CD4-positive, CD25-positive, alpha-beta regulatory T cell (primary cell): Measurements from ENCODE around the gene FAM3B. TPM values are rescaled to one million over a fixed set of nuclear protein-coding genes. Genes with fewer than 3 reads are reported as not detected.

Experiments used
- ATAC-seq, 2 donors: fragments of 150-1000 bp; cut with Tn5 transposase; one replicate each; pipeline ENCODE4 v1.10.0; 2021; ENCODE audit warnings: low read depth in 2 of 2, moderate number of reproducible peaks in 2 of 2, moderate library complexity in 1 of 2
- DNase-seq, 3 donors: peaks; one replicate each; pipeline versions ENCODE4 v3.0.0 to v3.0.0-alpha.2; 2012 to 2022; ENCODE audit warnings: mixed read lengths in 1 of 3
- H3K27ac ChIP-seq: one replicate; pipeline ENCODE4 v1.7.0; 2013; ENCODE audit warnings: mild to moderate bottlenecking, low read length; ENCODE audit not compliant: insufficient read depth, poor library complexity, severe bottlenecking
- H3K27me3 ChIP-seq: one replicate; pipeline ENCODE4 v1.7.0; 2013; ENCODE audit warnings: low read length; ENCODE audit not compliant: control insufficient read depth, insufficient read depth
- H3K36me3 ChIP-seq: one replicate; pipeline ENCODE4 v1.7.0; 2013; ENCODE audit warnings: mild to moderate bottlenecking, low read length, moderate library complexity; ENCODE audit not compliant: control insufficient read depth, insufficient read depth
- H3K4me1 ChIP-seq: 2 replicates; pipeline ENCODE4 v1.7.0; 2013; ENCODE audit warnings: mild to moderate bottlenecking, low read length; ENCODE audit not compliant: insufficient read depth, control insufficient read depth, poor library complexity, severe bottlenecking
- H3K4me3 ChIP-seq: one replicate; pipeline ENCODE4 v1.7.0; 2013; ENCODE audit warnings: low read depth, mild to moderate bottlenecking, low read length, moderate library complexity
- H3K9me3 ChIP-seq, 2 experiments: 1 replicate in 1 of 2; 2 replicates in 1 of 2; pipeline ENCODE4 v1.7.0; 2013; ENCODE audit warnings: low read length in 2 of 2, mild to moderate bottlenecking in 1 of 2, moderate library complexity in 1 of 2; ENCODE audit not compliant: control insufficient read depth in 2 of 2
- H3K27ac Mint-ChIP-seq, 3 donors: one replicate each; pipeline ENCODE4 v1.8.0; 2020 to 2022; ENCODE audit warnings: mild to moderate bottlenecking in 3 of 3, mixed read lengths in 3 of 3, moderate library complexity in 2 of 3
- H3K27me3 Mint-ChIP-seq: one replicate; pipeline ENCODE4 v1.8.0; 2022; ENCODE audit warnings: mild to moderate bottlenecking, mixed read lengths
- H3K36me3 Mint-ChIP-seq: one replicate; pipeline ENCODE4 v1.8.0; 2020; ENCODE audit warnings: mixed read lengths
- H3K4me1 Mint-ChIP-seq, 4 donors: one replicate each; pipeline ENCODE4 v1.8.0; 2020 to 2022; ENCODE audit warnings: mixed read lengths in 4 of 4, mild to moderate bottlenecking in 1 of 4
- H3K4me3 Mint-ChIP-seq, 4 donors: one replicate each; pipeline ENCODE4 v1.8.0; 2020 to 2022; ENCODE audit warnings: mild to moderate bottlenecking in 4 of 4, mixed read lengths in 4 of 4, moderate library complexity in 3 of 4
- H3K9me3 Mint-ChIP-seq, 7 donors: one replicate each; pipeline ENCODE4 v1.8.0; 2020 to 2022; ENCODE audit warnings: mixed read lengths in 7 of 7, mild to moderate bottlenecking in 3 of 7, moderate library complexity in 2 of 7
- polyA plus RNA-seq, 4 donors: library from polyadenylated mRNA; unstranded; fragments of 300-500 nt; fragmentation: Illumina TruSeq; gene quantifications; one replicate each; pipeline ENCODE4 v1.2.3, GENCODE V29; 2021
- total RNA-seq: library from RNA; stranded (reverse); gene quantifications from one replicate; pipeline ENCODE4 v1.2.3, GENCODE V29; 2022

Gene FAM3B
- total RNA-seq (not detected), polyA plus RNA-seq (not detected)

- H3K36me3 ChIP-seq = no peaks in the 10 kb centered on the region
- no peaks in the 10 kb centered on the region for H3K4me1 ChIP-seq
- no peak within 1 kb of the TSS for H3K4me3 Mint-ChIP-seq
- H3K4me1 Mint-ChIP-seq = peaks cover 0 to 3% (median 1%) of the 10 kb centered on the region in 4 donors
- H3K27ac ChIP-seq = no peak within 1 kb of the TSS
- H3K27me3 Mint-ChIP-seq = peaks cover 39% of the 10 kb centered on the region
- H3K27me3 ChIP-seq = peaks cover 20% of the 10 kb centered on the region
- H3K27ac Mint-ChIP-seq = no peak within 1 kb of the TSS
- no peaks in the 10 kb centered on the region for H3K36me3 Mint-ChIP-seq
- peaks cover 0 to 2% (median 0%) of the 10 kb centered on the region in 7 donors for H3K9me3 Mint-ChIP-seq
- ATAC-seq (no peak), DNase-seq (no peak)
- no peak within 1 kb of the TSS for H3K4me3 ChIP-seq
- no peaks in the 10 kb centered on the region for H3K9me3 ChIP-seq
Measured at GRCh38 chr21:41316200-41317062, at the start of gene FAM3B. FAM3B (plus strand) TSS chr21:41316801; CDS start chr21:41316880, 79 bp downstream.

GRCh38 chr21:41267346-41267745, 49.3 kb upstream of the FAM3B start:
- H3K9me3 Mint-ChIP-seq = peaks cover 0 to 14% (median 4%) of the 10 kb centered on the region in 7 donors
- H3K27ac Mint-ChIP-seq = no peak overlapping the region
- H3K4me3 Mint-ChIP-seq = no peak overlapping the region
- H3K27me3 Mint-ChIP-seq = peaks cover 38% of the 10 kb centered on the region
- Histone ChIP-seq H3K36me3 (no peaks in the 10 kb centered on the region), H3K9me3 (peaks cover 0 to 10% of the 10 kb centered on the region in 2 experiments), H3K4me3 (no peak overlapping the region), H3K27ac (no peak overlapping the region), H3K27me3 (peaks cover 7% of the 10 kb centered on the region), H3K4me1 (no peaks in the 10 kb centered on the region)
- DNase-seq (no peak), ATAC-seq (no peak)
- H3K36me3 Mint-ChIP-seq = no peaks in the 10 kb centered on the region
- H3K4me1 Mint-ChIP-seq = no peaks in the 10 kb centered on the region

GRCh38 chr21:41269535-41269934, 47.1 kb upstream of the FAM3B start:
- peaks cover 0 to 15% (median 6%) of the 10 kb centered on the region in 7 donors for H3K9me3 Mint-ChIP-seq
- no peaks in the 10 kb centered on the region for H3K36me3 Mint-ChIP-seq
- H3K4me3 ChIP-seq = no peak overlapping the region
- H3K27me3 ChIP-seq = peaks cover 2% of the 10 kb centered on the region
- peaks cover 0 to 7% of the 10 kb centered on the region in 2 experiments for H3K9me3 ChIP-seq
- ATAC-seq (no peak), DNase-seq (no peak)
- H3K4me3 Mint-ChIP-seq = no peak overlapping the region
- no peak overlapping the region for H3K27ac Mint-ChIP-seq
- H3K27ac ChIP-seq = no peak overlapping the region
- H3K4me1 Mint-ChIP-seq = no peaks in the 10 kb centered on the region
- peaks cover 35% of the 10 kb centered on the region for H3K27me3 Mint-ChIP-seq
- H3K36me3 ChIP-seq = no peaks in the 10 kb centered on the region
- no peaks in the 10 kb centered on the region for H3K4me1 ChIP-seq

- Histone ChIP-seq H3K36me3 (no peaks in the 10 kb centered on the region), H3K27me3 (no peaks in the 10 kb centered on the region), H3K9me3 (peaks cover 0 to 2% of the 10 kb centered on the region in 2 experiments), H3K4me1 (no peaks in the 10 kb centered on the region), H3K4me3 (no peak overlapping the region), H3K27ac (no peak overlapping the region)
- Mint-ChIP-seq H3K4me1 (no peaks in the 10 kb centered on the region), H3K27me3 (peaks cover 4% of the 10 kb centered on the region), H3K4me3 (no peak overlapping the region), H3K9me3 (peaks cover 0 to 11% (median 2%) of the 10 kb centered on the region in 7 donors), H3K27ac (no peak overlapping the region), H3K36me3 (no peaks in the 10 kb centered on the region)
- DNase-seq (no peak), ATAC-seq (no peak)
Measured at GRCh38 chr21:41277196-41277595, 39.4 kb upstream of the FAM3B start.

GRCh38 chr21:41277846-41278245, 38.8 kb upstream of the FAM3B start:
- Histone ChIP-seq H3K27me3 (peaks cover 1% of the 10 kb centered on the region), H3K27ac (no peak overlapping the region), H3K4me3 (no peak overlapping the region), H3K36me3 (no peaks in the 10 kb centered on the region), H3K9me3 (no peaks in the 10 kb centered on the region), H3K4me1 (no peaks in the 10 kb centered on the region)
- no peak for ATAC-seq
- Mint-ChIP-seq H3K4me1 (no peaks in the 10 kb centered on the region), H3K27me3 (peaks cover 4% of the 10 kb centered on the region), H3K9me3 (peaks cover 0 to 6% (median 1%) of the 10 kb centered on the region in 7 donors), H3K36me3 (no peaks in the 10 kb centered on the region), H3K27ac (no peak overlapping the region), H3K4me3 (no peak overlapping the region)
- DNase-seq = no peak

- Histone ChIP-seq H3K4me3 (no peak overlapping the region), H3K36me3 (no peaks in the 10 kb centered on the region), H3K9me3 (no peaks in the 10 kb centered on the region), H3K27ac (no peak overlapping the region), H3K4me1 (no peaks in the 10 kb centered on the region), H3K27me3 (peaks cover 5% of the 10 kb centered on the region)
- peaks cover 0 to 4% (median 1%) of the 10 kb centered on the region in 4 donors for H3K4me1 Mint-ChIP-seq
- no peaks in the 10 kb centered on the region for H3K36me3 Mint-ChIP-seq
- ATAC-seq = no peak
- H3K4me3 Mint-ChIP-seq = no peak overlapping the region
- no peak for DNase-seq
- H3K27me3 Mint-ChIP-seq = peaks cover 13% of the 10 kb centered on the region
- peaks cover 0 to 3% (median 0%) of the 10 kb centered on the region in 7 donors for H3K9me3 Mint-ChIP-seq
- H3K27ac Mint-ChIP-seq = no peak overlapping the region
Measured at GRCh38 chr21:41280115-41280919, 36.3 kb upstream of the FAM3B start.

- Mint-ChIP-seq H3K27me3 (peaks cover 13% of the 10 kb centered on the region), H3K27ac (no peak overlapping the region), H3K4me3 (no peak overlapping the region), H3K36me3 (no peaks in the 10 kb centered on the region), H3K9me3 (peaks cover 0 to 3% (median 0%) of the 10 kb centered on the region in 7 donors), H3K4me1 (peaks cover 0 to 4% (median 1%) of the 10 kb centered on the region in 4 donors)
- Histone ChIP-seq H3K36me3 (no peaks in the 10 kb centered on the region), H3K9me3 (no peaks in the 10 kb centered on the region), H3K27ac (no peak overlapping the region), H3K4me1 (no peaks in the 10 kb centered on the region), H3K4me3 (no peak overlapping the region), H3K27me3 (peaks cover 5% of the 10 kb centered on the region)
- DNase-seq (no peak), ATAC-seq (no peak)
Measured at GRCh38 chr21:41282412-41282811, 34.2 kb upstream of the FAM3B start.
